Cortex of kidney (tissue), 1 donor: ENCODE measurements around the gene ITGB7.

Experiments
- DNase-seq: peaks from one replicate; lab custom pipeline; 2025; lab: John Stamatoyannopoulos, UW

Gene ITGB7

DNA sequence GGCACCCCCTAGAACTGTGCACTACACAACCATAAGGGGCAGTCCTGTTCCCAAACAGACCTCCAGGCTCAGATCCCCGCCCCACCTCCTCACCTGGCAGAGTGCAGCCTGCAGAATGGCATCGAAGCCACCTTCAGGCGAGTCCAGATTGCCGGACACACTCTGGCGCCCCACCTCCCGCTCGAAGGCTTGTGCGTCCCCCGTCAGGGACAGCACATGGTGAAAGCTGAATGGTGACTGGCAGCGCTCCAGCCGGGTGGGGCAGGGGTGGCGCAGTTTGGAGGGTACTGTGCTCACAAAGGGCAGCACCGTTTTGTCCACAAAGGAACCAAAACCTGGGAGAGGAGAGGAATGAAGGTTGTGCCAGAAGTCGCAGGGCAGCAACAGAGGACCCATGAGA lies 10.6 kb downstream of the ITGB7 start:
- DNase-seq = no peak

DNA sequence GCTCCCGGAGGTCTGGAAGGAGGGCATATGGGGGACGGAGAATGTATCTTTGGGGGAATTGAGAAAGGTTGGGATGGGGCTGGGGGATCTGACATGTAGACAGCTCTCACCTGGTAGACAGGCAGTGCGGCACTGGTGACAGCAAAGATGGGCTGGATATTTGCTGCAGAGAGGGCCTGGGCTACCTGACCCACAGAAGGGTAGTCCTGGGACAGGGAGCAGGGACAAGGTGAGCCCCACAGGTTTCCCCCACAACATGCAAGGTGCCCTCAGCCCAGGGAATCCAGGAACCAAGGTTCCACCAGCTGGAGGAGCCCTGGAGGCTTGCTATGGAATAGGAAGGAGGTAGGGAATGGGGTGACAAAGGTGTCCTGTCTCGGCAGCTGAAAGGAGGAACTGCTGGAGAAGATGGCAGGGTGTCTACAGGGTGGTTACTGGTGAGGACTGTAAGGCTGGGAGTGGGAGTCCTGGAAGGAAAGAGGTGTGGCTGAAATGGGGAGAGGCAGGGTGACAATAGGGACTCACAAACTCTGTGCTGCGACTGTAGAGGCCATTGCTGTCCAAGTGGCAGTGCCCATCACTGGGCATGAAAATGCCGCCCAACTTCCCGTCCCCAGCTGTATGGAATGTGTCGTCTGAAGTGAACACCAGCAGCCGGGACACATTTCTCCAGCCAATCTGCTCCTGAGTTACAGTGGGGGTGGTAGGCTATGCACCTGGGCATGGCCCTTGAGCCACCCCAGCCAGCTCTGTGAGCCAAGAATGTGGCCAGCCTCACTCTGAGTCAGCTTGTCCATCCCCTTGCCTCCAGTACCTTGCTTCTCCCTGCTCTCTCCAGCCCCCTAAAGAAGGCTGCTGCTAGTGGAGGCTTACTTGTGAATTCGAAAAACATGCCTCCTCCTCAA lies 11.3 kb downstream of the ITGB7 start:
- DNase-seq = no peak

DNA sequence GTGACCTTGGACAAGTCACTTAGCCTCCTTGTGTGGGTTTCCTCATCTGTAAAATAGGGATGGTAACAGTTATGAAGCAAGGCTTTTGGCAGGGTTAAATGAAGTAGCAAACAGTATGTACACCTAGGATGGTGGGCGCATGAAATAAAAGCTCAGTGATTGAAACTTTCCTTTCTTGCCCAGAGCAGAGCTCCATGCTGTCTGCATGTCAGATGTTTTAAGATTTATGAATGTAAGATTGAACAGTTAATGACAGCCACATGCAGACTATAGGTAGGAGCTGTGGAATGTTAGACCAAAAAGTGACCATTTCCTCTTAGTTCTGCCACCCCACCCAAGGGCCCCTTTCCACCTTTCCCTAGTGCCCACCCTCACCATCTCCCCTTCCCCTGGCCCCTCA lies 12.1 kb downstream of the ITGB7 start:
- DNase-seq = no peak

DNA sequence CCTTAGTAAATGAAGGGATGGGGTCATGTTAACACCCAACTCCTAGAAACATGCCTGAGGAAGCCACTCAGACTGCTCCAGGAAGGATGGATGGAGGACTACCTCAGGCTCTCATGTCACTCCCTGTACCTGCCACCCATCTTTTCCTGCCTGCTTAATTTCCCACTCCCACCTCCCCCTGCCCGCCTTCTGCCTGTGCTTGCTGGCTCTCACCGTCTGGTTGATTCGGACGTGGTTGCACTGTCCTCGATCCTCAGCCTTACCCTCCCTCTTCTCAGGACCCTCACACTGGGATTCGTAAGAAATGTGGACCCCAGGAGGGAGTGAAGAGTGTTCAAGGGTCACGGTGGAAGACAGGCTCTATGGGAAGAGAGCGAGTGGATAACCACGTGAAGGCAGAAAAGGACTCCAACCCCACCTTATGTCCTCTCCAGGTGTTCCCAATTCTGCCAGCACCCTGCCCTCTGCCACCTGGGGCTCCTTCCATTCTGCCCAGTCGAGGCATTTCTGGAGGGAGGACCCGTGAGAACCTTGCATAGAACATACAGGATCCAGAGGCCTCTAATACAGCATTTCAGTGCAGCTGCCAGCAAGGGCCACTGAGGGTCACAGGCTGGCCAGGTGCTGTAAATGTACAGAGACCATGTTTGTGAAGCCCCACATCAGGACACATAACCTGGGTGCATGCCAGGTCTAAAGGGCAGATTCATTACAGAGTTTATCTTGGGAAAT lies 12.9 kb downstream of the ITGB7 start:
- DNase-seq = no peak

DNA sequence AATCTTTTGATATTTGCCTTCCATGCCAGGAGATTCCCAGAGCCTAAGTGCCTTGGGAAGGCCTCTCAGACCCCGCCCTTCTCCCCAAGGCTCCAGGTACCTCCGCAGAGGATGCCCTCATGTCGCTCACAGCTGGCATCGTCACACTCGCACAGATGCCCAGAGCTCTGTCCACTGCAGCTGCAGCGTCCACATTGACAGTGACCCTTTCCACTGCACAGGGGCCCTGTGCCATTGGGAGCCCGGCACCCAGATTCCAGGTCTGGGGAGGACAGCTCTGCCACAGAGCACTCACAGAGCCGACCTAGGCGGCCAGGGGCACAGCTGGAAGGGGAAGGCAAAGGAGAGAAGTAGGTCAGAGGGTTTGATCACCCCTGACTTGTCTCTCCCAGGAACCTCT lies 14.0 kb downstream of the ITGB7 start:
- DNase-seq = no peak

DNA sequence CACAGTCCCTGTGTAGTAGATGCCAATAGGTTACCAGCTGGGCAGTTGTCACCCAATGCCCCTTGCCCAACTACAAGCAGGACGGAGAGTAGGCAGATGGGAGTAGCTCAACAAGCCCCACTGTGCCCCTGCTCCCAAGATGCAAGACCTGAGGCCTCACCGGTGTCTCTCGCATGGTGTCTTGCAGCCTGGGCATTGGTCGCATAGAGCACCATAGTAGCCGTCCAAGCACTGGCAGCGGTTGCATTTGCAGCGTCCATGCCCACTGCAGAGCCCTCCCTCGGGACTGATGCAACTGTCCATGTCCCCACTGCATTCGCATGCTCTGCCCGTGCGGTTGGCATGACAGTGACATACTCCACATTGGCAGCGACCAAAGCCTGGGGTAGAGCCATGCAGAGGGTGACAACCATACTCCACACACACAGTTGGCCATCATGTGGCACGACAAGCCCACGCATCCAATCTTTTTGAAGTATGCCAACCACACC lies 14.5 kb downstream of the ITGB7 start:
- DNase-seq = no peak

DNA sequence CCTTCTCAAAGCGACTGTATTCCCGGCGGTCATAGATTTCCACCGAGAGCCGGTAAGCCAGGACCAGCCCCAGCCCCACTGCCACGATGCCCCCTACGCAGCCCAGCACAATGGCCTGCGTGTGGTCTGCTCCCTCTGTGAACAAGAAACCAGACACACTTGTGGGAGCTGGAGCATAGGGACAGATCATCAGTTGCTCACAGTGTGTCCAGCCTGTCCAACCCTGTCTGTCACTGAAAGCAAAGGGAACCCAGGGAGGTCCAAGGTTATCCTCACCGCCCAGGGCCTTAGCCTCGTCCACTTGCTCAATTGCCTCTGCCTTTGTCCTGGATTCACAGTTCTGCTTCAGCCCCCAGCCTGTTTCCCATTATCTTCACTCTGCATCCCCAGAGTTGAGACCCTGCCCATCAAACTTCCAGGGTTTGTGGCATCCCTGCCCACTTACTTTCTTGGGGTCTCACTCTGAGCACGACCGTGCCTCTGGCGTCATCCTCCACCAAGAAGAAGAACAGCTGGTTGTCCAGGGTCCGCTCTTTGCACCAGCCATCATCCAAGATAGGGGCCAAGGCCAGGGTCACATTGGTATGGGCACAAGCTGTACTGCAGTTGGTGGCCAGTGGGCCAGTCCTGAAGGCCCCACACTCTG lies 15.0 kb downstream of the ITGB7 start:
- DNase-seq = no peak

DNA sequence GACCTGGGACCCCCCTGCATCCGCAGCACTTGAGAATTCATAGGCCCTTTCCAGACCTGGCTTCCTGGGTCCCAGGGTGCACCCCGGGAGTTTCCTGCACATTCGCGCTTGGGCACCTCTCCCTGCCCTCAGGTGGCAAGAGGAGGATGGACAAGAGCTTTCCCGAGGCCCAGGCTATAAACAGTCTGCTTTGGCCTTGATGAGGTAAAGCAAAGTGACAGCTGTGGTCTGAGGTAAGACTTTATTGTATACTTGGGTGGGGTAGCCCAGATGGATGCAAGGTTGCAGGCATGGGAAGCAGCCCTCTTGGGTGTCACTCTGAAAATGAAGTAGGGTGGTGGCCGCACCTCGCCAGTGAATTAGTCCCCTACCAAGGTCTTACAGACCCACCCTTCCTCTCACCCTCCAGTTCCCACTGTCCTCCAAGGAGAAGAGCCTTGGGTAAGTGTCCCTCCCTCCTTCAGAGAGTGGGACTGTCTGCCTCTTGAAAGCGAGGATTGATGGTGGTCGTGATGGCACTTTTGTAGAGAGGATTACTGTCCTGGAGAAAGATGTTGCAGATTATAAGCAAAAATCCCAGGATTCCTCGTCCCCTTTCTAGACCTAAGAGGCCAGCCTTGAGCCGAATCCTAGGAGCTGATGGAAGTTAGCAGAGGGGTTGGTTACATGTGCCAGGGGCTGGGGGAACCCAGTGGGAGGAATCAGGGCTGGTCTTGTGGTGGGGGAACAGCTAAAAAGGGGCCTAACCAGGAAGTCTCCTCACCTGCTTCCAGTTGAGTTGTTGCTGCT lies 15.8 kb downstream of the ITGB7 start:
- no peak for DNase-seq

DNA sequence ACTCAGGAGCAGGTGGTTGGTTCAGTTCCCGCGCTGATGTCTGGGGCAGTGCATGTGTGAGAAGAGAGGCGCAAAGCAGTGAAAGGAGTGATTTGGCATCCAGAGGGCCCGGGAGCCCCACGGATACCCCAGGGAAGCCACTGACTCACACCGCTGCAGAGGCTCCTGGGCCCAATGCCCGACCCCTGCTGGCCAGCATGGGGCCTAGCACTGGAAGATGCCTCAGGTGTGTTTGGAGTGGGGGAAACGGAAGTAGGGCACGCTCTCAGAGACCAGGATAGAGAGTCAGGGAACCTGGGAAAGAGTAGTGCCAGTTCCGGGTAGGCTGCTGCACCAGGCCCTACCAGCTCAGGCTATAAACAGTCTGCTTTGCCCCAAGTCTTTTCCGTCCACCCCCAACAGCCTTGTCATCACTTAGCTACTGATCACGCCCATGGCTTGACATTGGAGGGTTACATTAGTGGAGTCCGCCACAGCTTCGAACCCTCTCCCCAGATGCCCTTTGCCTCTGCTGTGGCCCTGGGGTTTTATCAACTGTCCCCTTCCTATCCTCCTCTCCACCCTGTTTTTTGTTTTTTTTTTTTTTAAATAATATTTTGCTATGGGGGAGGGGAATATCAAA lies 16.8 kb downstream of the ITGB7 start:
- no peak for DNase-seq

DNA sequence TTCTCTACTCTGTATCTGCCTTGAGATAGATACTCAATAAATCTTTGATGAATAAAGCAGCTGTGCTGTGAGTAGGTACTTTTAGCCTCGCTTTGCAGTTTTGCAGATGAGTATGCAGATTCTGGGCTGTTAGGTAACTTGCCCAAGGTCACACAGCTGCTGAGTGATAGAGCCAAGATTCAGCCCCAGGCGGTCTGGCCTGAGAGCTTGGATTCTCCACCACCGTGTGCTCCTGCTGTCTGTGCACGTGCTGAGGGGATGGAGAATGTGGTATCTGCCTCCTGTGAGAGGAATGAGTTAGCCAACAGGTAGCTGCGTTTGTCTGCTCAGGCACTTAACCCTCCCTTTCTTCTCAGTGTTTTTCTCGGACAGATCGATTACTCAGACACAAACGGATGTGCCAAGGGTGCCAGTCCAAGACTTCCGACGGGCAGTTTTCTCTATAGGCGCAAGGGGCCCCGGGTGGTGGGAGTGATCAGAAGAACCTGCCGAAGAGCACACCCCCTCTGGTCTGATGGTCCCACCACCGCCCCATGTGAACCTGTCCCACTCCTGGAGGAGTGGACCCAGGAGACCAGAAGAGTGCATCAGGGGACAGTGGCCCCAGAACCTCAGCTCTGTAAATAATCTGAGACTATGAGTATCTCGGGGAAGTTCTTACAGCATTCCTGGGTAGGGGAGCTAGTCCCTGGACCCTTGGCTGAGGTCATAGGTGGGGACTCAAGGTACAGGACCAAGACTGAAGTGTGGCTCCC lies 19.7 kb downstream of the ITGB7 start:
- DNase-seq = no peak

DNA sequence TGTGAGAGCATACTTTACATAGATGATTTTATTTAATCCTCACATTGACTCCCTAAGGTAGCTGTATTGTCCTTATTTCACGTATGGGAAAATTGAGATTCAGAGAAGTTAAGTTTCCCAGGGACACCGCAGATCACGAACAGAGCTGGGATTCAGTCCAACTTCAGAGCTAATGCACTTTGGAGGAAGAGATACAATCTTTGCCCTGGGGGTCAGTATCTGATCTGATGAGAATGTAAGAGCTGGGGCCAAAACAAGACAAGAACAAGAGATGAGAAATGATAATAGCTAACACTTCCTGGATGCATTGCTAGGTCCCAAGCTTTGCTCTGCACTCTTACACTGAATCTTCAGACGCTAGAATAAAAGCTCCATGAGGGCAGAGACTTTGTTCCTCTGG lies 20.3 kb downstream of the ITGB7 start:
- DNase-seq = no peak

DNA sequence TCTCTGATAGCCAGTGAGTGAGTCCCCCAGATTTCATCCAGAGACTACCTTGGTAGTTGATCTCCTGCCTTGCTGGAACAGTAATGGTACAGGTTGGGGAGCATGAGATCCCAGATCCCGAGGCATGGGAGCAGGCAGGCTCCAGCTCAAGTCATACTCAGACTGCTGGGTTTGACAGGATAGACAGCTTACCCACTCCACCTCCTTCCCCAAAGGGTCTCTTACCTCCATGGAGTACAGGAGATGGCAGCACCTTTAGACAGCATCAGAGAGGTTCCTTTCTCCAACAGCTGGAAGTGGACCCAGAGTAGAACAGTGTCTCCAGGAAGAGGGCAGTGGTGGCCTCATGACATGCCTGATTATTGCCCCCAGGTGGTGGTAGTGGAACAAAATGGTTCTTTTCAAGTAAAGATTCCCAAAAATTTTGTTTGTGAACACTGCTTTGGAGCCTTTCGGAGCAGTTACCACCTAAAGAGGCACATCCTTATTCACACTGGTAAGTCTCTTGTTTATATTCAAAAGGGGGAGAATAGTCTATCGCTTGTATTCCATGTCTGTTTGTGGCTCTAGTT lies 21.4 kb downstream of the ITGB7 start:
- DNase-seq = no peak

DNA sequence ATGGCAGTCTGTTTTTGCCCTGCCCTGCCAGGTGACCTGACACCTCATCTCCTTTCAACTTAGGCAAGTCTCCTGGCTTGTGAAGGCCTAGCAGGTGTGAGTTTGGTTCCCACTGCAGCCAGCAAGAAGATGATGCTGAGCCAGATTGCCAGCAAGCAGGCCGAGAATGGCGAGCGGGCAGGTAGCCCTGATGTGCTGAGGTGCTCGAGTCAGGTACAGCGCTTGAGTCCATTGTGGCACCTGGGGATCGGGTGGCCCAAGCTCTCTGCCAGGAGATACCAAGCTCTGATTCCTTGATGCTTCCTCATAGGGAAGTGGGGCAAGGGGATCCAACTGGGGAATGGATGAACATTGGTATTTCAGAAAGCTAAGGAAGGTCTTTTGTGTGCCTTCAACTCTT lies 22.2 kb downstream of the ITGB7 start:
- no peak for DNase-seq

DNA sequence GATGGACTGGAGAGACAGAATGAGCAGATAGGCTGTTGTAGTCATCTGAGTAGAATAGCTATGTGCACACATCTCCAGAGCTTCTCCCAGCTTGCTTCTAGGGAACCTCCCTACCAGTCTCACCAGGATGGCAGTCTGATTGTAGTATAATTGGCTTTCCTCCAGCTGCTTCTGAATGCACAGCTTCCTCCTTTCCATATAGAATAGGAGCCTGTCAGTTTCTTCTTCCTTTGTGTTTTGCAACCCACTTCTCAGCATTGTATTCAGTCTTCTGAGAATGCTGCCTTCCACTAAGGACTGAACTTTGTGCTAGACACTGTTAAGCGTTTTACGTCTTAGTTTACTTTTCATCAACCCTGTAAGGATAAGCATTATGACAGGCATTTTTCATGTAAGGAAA lies 24.1 kb downstream of the ITGB7 start:
- DNase-seq = no peak

DNA sequence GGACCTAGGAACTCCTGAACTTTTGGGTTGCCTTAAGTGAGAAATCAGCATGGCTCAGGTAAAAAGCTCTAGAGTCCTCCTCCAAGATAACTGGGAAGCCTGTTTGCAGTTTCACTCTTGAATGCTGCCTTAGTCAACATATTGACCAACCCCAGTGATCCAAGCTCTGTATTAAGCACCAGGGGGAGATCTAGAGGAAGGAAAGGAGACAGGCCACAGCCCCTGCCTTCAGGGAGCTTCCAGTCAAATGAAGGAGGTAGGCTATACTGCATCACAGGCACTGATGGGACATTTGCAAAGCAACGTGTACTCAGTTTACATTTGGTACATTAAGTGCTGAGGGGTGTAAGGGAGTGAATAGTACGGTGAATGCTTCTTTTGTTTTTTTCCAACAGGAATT lies 25.1 kb downstream of the ITGB7 start:
- no peak for DNase-seq

DNA sequence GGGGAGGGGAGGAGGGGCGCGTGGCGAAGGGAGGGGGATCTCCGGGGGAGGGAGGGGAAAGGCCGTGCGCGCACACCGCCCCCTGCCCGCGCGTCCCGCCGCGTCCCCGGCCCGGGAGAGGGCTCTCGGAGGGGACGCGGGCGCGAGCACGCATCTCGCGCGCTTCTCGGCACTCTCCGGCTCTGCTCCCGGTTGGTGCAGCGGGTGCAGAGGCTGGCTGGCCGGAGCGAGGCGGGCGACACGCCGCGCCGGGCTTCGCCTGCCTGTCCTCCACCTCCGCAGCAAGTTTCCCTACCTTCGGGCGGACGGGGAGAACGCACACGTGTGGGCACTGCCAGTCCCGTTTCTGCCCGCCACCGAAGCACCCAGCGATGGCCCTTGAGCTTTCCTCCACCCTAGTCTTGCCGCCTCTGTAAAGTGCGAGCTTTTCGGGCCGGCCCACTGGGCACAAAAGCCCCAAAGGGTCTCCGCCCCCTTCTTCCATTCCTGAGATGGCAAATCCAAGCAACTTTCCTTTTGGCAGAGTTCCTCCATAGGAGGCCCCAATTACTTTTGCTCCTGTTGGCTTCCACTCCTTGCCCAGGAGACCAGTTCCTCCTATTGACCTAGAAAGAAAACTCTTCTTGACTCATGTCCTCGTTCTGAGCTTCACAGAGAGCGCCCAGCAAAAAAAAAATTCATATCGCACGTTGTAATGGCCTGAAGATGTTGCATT lies 26.0 kb downstream of the ITGB7 start:
- no peak for DNase-seq

DNA sequence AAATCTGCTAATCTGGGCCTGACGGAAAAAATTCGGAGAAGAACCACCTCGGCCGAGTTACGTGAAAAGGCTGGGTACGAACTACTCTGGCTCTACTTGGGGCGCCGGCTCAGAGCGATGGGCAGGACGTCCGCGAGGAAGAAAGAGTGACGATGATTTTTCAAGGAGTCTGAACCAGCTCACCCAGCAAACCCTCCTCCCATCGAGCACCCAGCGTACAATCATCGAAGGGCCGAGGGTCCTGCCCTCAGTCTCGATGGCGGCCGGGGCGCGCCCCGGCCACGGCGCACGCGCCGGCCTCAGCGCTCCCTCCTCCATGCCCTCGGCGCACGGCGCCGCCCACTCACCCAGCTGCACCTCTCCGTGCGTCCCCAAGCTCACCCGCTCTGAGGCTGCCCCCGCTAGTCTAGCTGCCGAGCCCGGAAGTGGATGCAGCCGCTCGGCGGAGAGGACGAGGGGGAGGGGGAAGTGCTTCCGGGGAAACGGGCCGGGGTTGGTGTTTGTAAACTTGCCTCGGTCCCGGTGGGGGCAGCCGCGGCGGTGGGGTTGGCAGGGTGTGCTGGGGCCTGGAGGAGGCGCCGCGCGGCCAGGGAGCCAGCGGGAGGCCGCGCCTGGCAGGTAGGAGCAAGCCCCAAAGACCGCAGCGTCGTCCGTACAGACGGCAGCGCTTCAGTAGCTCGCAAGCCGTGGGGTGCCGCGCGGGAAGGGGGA lies 26.7 kb downstream of the ITGB7 start, which contains the start of the genes CSAD and ZNF740:
Gene CSAD, minus strand, starts transcription at position 706 of the 711 bp plus-strand sequence. CDS start 7,455 bp downstream, outside the sequence.
Gene ZNF740, plus strand, starts transcription at position 503 of the 711 bp plus-strand sequence. CDS start 1,262 bp downstream, outside the sequence.
- peak; percentile 64 for DNase-seq

DNA sequence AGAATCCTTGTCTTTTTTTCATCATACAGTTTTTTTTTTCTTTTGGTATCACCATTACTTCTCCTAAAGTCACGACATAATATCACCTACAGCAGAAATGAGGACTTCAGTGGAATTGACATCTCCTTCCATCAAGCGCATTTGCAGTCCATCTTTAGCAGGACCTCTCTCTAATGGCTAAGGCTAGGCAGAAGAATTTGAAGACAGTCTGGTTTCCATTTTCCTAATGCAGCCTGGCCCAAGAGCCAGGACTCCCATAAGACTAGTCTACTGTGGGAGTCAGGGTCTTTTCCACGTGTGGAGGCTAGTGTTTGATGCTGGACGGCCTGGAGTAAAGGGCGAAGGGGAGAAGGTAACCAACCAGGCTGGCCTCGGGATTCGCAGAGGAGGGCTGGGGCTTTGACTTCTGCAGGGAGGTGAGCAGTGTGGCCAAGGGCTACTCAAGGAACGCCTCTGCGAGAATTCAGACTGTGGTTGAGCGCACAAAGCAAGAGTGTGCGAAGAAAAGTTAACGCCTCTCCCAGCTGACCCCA lies 27.3 kb downstream of the ITGB7 start:
- DNase-seq = no peak
